ENCODE results near the gene CLCF1. TPM values are rescaled to one million over a fixed set of nuclear protein-coding genes. Genes with fewer than 3 reads are reported as not detected.

Gene CLCF1
- polyA plus RNA-seq, 1 of the 3 experiments (the other 2 are of a cell fraction) = 27.0 TPM

- DNase-seq = no peak
- H3F3A ChIP-seq (replicated peaks; ENCODE audit: insufficient read depth) = no peaks in the 10 kb centered on the region
- ChIA-PET POLR2A (interaction anchor here (1.2 kb wide), 1 partner anchor 162 kb away, joined by 3 read pairs; the partner anchor contains the start of gene GSTP1), CTCF (interaction anchor here (1.1 to 2.7 kb wide), 2 partner anchors 15 to 20 kb away, joined by 3 to 17 read pairs; partner anchors contain the start of gene PPP1CA)
- H4K20me1 ChIP-seq (ENCODE audit: insufficient read depth) = no peaks in the 10 kb centered on the region
- H3K4me3 ChIP-seq (ENCODE audit: low read depth in 2 of 2, low read length in 1 of 2) = peak overlapping the region in 1 of 2 experiments; percentile 66; a peak in 2 of 4 replicates
- H3K79me2 ChIP-seq (ENCODE audit: insufficient read depth) = no peaks in the 10 kb centered on the region
- no peak overlapping the region for H3K27ac ChIP-seq (ENCODE audit: low read depth in 2 of 2, low read length in 1 of 2)
- H3K27me3 ChIP-seq (ENCODE audit: insufficient read depth) = no peaks in the 10 kb centered on the region
- H2AFZ ChIP-seq (ENCODE audit: low read depth) = 0 out of 2 replicates have a peak overlapping the region, but pooled peaks have one; percentile 14
- peaks cover 6 to 7% of the 10 kb centered on the region in 2 experiments; a peak in 2 of 4 replicates for H3K4me1 ChIP-seq (ENCODE audit: control insufficient read depth in 1 of 2, insufficient read depth in 2 of 2, low read depth in 1 of 2, low read length in 1 of 2)
- H3K9ac ChIP-seq = no peak overlapping the region
- WGBS (ENCODE audit: low lambda C conversion rate) = 76% methylated on average over 19 of the region's 22 CpGs
- TF ChIP-seq RAD21 (IDR thresholded peaks at IDR 0.05; ENCODE audit: low read length) = no peak
- no peak for TF ChIP-seq EZH2phosphoT487 (IDR thresholded peaks at IDR 0.05; ENCODE audit: borderline replicate concordance, low read depth)
- TF ChIP-seq NRF1 (IDR thresholded peaks at IDR 0.05; ENCODE audit: low read depth, low read length) = no peak
- no peak for TF ChIP-seq CTCF (IDR thresholded peaks at IDR 0.05)
- TF ChIP-seq TCF12 (IDR thresholded peaks at IDR 0.05) = no peak
- TF ChIP-seq USF2 (IDR thresholded peaks at IDR 0.05; ENCODE audit: borderline replicate concordance, low read depth, low read length) = no peak
- TF ChIP-seq ZBTB33 (IDR thresholded peaks at IDR 0.05; ENCODE audit: borderline replicate concordance, low read depth) = no peak
- TF ChIP-seq FOSL2 (IDR thresholded peaks at IDR 0.05; ENCODE audit: borderline replicate concordance, low read depth) = no peak
- TF ChIP-seq IRF3 (IDR thresholded peaks at IDR 0.05; ENCODE audit: low read depth, low read length) = no peak
- TF ChIP-seq SIN3A (IDR thresholded peaks at IDR 0.05; ENCODE audit: borderline replicate concordance, low read depth, low read length) = no peak
- TF ChIP-seq RXRA (IDR thresholded peaks at IDR 0.05; ENCODE audit: borderline replicate concordance, low read depth) = no peak
- TF ChIP-seq POLR2AphosphoS5 (IDR thresholded peaks at IDR 0.05; ENCODE audit: low read depth, low read length) = no peak
- TF ChIP-seq EP300 (IDR thresholded peaks at IDR 0.05; ENCODE audit: borderline replicate concordance in 1 of 2, low read depth in 1 of 2, low read length in 1 of 2) = no peak
- no peak for TF ChIP-seq SMC3 (IDR thresholded peaks at IDR 0.05; ENCODE audit: low read depth, low read length)
- TF ChIP-seq JUND (IDR thresholded peaks at IDR 0.05) = no peak
- TF ChIP-seq FOXM1 (IDR thresholded peaks at IDR 0.05; ENCODE audit: low read depth) = no peak
- H3K36me3 ChIP-seq (replicated peaks in 1 of 2; ENCODE audit: control insufficient read depth in 1 of 2, insufficient read depth in 2 of 2, low read length in 1 of 2) = no peaks in the 10 kb centered on the region
- no peaks in the 10 kb centered on the region for H3K9me3 ChIP-seq
- no peak overlapping the region for H3K4me2 ChIP-seq
- H3K9me2 ChIP-seq = no peaks in the 10 kb centered on the region
Measured at GRCh38 chr11:67421430-67422031, 48.1 kb upstream of the CLCF1 start.
